GM19099 (cell line): Measurements from ENCODE around the gene APOB.

Experiments used
- POLR2A ChIP-seq: IDR thresholded peaks from 3 replicates; pipeline ENCODE4 v1.6.1; 2011; ENCODE audit warnings: low read depth; ENCODE audit not compliant: insufficient read length; ENCODE audit errors: extremely low read depth

Gene APOB

GRCh38 chr2:21040468-21041377 lies 3.1 kb downstream of the APOB start:
- TF ChIP-seq POLR2A = no peak

GRCh38 chr2:21039979-21040467 lies 3.9 kb downstream of the APOB start:
- TF ChIP-seq POLR2A = no peak

GRCh38 chr2:21039080-21039556 lies 4.8 kb downstream of the APOB start:
- TF ChIP-seq POLR2A = no peak

GRCh38 chr2:21038403-21039073 lies 5.3 kb downstream of the APOB start:
- no peak for TF ChIP-seq POLR2A

GRCh38 chr2:21037671-21038108 lies 6.2 kb downstream of the APOB start:
- no peak for TF ChIP-seq POLR2A

- TF ChIP-seq POLR2A = no peak
Measured at GRCh38 chr2:21036708-21037670, 6.9 kb downstream of the APOB start.

GRCh38 chr2:21035974-21036707 lies 7.7 kb downstream of the APOB start:
- TF ChIP-seq POLR2A = no peak

GRCh38 chr2:21035282-21035973 lies 8.4 kb downstream of the APOB start:
- no peak for TF ChIP-seq POLR2A

GRCh38 chr2:21034972-21035279 lies 8.9 kb downstream of the APOB start:
- TF ChIP-seq POLR2A = no peak

GRCh38 chr2:21034156-21034971 lies 9.5 kb downstream of the APOB start:
- no peak for TF ChIP-seq POLR2A

- no peak for TF ChIP-seq POLR2A
Measured at GRCh38 chr2:21033237-21034155, 10.4 kb downstream of the APOB start.
